GM12865 (cell line): ENCODE results near the gene DENND1A.

ENCODE experiments used
- DNase-seq: peaks from one replicate; pipeline ENCODE4 v3.0.0; 2010; ENCODE audit warnings: low read depth
- H3K4me3 ChIP-seq: 2 replicates; pipeline ENCODE4 v1.5.1; 2011; ENCODE audit warnings: mild to moderate bottlenecking, low read depth, low read length, control low read depth
- CTCF ChIP-seq: IDR thresholded peaks from 2 replicates; pipeline ENCODE4 v1.5.1; 2011; ENCODE audit warnings: low read length, control low read depth, low read depth, inconsistent platforms; ENCODE audit not compliant: insufficient read depth; ENCODE audit errors: missing control alignments

Gene DENND1A

GRCh38 chr9:123470121-123470782 lies 459.7 kb downstream of the DENND1A start:
- TF ChIP-seq CTCF: no peak
- H3K4me3 ChIP-seq: no peak overlapping the region
- DNase-seq: no peak

DNA sequence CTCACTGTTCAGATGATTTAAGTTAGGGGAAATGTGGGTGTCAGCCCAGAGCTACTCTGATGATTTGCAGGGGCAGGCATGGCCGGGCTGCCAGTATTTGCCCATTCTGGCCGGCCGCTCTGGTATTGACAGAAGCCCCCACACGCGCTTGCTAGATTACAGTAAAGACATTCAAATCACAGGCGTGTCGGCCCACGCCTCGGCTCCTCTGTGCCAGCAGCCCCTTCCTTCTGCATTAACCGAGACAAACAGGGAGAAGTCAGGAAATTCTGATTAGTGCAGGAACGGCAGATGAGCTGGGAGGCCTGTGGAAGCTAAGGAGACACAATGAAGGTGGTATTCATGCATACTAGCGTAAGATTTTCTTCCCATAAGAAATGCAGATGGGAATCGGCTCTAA lies 460.6 kb downstream of the DENND1A start:
- DNase-seq: no peak
- H3K4me3 ChIP-seq: no peak overlapping the region
- no peak for TF ChIP-seq CTCF

DNA sequence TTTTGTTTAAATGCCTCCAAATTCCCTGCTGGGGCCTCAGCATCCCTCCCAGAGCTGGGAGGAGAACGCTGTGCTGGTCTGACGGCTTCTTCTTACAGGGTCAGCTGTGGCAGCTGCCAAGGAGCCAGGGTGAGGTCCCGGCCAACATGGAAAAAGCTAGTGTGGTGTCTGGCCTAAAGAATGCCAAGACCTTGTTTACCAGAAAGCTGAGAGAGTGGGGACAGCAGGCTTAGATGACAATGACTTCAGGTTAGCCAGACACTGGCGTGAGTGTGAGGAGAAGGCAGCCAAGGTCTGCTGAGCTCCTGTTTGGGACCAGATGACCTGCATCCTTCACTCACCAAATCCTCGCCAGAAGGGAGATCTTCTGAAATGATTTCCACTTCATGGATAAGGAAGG lies 461.4 kb downstream of the DENND1A start:
- DNase-seq: no peak
- no peak overlapping the region for H3K4me3 ChIP-seq
- no peak for TF ChIP-seq CTCF

- TF ChIP-seq CTCF: no peak
- no peak for DNase-seq
- H3K4me3 ChIP-seq: no peak overlapping the region
These were observed 464.6 kb downstream of the DENND1A start for GRCh38 chr9:123465304-123465703.

DNA sequence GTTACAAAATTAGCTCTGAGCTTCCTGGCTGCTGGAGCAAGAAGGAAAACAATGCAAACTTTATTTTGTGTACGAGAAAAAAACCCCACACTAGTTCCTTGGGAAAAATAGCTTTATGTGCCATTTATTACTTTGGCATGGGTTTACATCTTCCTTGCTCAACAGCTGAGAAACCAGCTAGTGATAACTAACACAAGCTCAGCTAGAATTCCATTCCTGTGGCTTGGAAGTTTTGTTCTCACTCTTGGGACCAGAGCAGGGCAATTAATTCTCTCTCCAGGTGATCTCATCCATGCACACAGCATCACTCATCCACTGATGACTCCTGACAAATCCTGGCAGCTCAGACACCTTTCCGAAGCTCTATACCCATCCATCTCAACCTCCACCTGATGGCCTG lies 469.8 kb downstream of the DENND1A start:
- TF ChIP-seq CTCF: no peak
- no peak for DNase-seq
- no peak overlapping the region for H3K4me3 ChIP-seq

DNA sequence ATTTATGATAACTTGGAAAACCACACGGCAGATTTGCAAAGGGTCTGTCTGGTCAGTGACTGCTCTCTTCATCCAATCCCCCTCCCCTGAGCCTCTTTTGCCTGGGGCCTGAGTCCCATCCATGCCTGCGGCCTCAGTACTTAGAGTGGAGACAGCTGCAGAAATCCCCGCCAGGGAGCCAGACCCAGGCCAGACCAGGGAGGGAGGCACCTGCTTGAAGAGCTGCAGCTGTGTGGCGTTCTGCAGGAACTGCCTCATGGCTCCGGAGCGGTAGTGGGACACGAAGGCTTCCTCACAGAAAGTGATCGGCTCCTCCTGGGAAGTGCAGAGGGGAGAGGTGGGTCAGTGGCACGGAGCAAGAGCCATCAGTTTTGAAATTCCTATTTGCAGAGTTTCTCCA lies 472.3 kb downstream of the DENND1A start:
- H3K4me3 ChIP-seq: no peak overlapping the region
- no peak for DNase-seq
- TF ChIP-seq CTCF: no peak

DNA sequence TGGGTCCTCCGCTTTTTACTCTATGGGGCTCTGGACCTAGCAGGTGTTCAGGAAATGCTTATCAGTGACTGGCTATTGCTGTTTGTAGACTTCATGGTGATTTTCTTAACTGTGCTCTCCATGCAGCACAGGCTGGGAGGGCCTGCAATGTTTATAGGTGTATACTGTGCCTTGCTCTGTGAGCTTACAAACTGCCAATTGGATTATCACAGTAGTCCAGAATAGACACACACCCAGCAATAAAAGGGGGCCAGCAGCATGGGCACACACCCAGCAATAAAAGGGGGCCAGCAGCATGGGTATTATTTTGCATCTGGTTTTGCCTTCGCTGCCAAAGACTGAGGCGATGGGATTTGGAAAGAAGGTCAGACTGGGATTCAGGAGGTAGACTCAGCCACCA lies 473.9 kb downstream of the DENND1A start:
- no peak for TF ChIP-seq CTCF
- H3K4me3 ChIP-seq: no peak overlapping the region
- DNase-seq: no peak
